HFF-Myc (cell line): ENCODE results near the gene EFCAB12.

Experiments used
- DNase-seq: peaks from one replicate; pipeline ENCODE4 v3.0.0-alpha.2; 2011; ENCODE audit warnings: low read depth; ENCODE audit errors: extremely low read depth
- H3K4me3 ChIP-seq: replicated peaks from 2 replicates; pipeline ENCODE4 v1.5.1; 2011; ENCODE audit warnings: low read depth, mild to moderate bottlenecking, control low read depth, low read length
- CTCF ChIP-seq: IDR thresholded peaks from 2 replicates; pipeline ENCODE4 v1.5.1; 2012; ENCODE audit warnings: mild to moderate bottlenecking, low read depth, low read length, control low read depth; ENCODE audit errors: missing control alignments

Gene EFCAB12

GRCh38 chr3:129448186-129448895, 19.9 kb upstream of the EFCAB12 start:
- TF ChIP-seq CTCF, result no peak
- DNase-seq, result no peak
- H3K4me3 ChIP-seq, result no peak overlapping the region

GRCh38 chr3:129446926-129447325, 18.5 kb upstream of the EFCAB12 start:
- no peak for TF ChIP-seq CTCF
- DNase-seq, result no peak
- no peak overlapping the region for H3K4me3 ChIP-seq

GRCh38 chr3:129445471-129445870, 17.0 kb upstream of the EFCAB12 start:
- no peak for TF ChIP-seq CTCF
- no peak for DNase-seq
- no peak overlapping the region for H3K4me3 ChIP-seq

GRCh38 chr3:129442947-129443346, 14.5 kb upstream of the EFCAB12 start:
- TF ChIP-seq CTCF, result no peak
- H3K4me3 ChIP-seq, result no peak overlapping the region

GRCh38 chr3:129442486-129442885, 14.1 kb upstream of the EFCAB12 start:
- peak overlapping the region; percentile 90; the same call in 1 of the 2 replicates for H3K4me3 ChIP-seq
- no peak for DNase-seq
- no peak for TF ChIP-seq CTCF

More at GRCh38 chr3:129442947-129443346, 14.5 kb upstream of the EFCAB12 start:
- no peak for DNase-seq

GRCh38 chr3:129441782-129442181, 13.3 kb upstream of the EFCAB12 start:
- no peak for DNase-seq
- TF ChIP-seq CTCF, result no peak
- H3K4me3 ChIP-seq, result peak overlapping the region; percentile 90

- TF ChIP-seq CTCF, result no peak
- DNase-seq, result no peak
Measured at GRCh38 chr3:129441215-129441614, 12.8 kb upstream of the EFCAB12 start.

More at GRCh38 chr3:129441215-129441614, 12.8 kb upstream of the EFCAB12 start:
- peak overlapping the region; percentile 90 for H3K4me3 ChIP-seq
